Osteoblast (primary cell): Measurements from ENCODE around the gene MACROH2A1. TPM values are rescaled to one million over a fixed set of nuclear protein-coding genes. Genes with fewer than 3 reads are reported as not detected.
A peak's percentile ranks its signal among the peaks of the same experiment; 100 is the strongest.

Experiments used
- DNase-seq: peaks from one replicate; pipeline ENCODE4 v3.0.0; 2011; ENCODE audit warnings: low spot score, mixed read lengths; ENCODE audit not compliant: insufficient read length; ENCODE audit errors: missing footprints
- H2AFZ ChIP-seq: 2 replicates; pipeline ENCODE4 v1.6.0; 2011; ENCODE audit warnings: mild to moderate bottlenecking, low read length
- H3K27ac ChIP-seq: 2 replicates; pipeline ENCODE4 v1.5.1; 2011; ENCODE audit warnings: mild to moderate bottlenecking, low read depth, low read length, moderate library complexity
- H3K27me3 ChIP-seq: 2 replicates; pipeline ENCODE4 v1.6.0; 2012; ENCODE audit warnings: mild to moderate bottlenecking, control low read depth, inconsistent platforms, low read length, moderate library complexity; ENCODE audit not compliant: insufficient read depth
- H3K36me3 ChIP-seq: 2 replicates; pipeline ENCODE4 v1.5.1; 2011; ENCODE audit warnings: mild to moderate bottlenecking, low read length, control low read depth, moderate library complexity; ENCODE audit not compliant: insufficient read depth
- H3K4me1 ChIP-seq: 2 replicates; pipeline ENCODE4 v1.5.1; 2011; ENCODE audit warnings: mild to moderate bottlenecking, low read length, control low read depth, moderate library complexity; ENCODE audit not compliant: insufficient read depth
- H3K4me2 ChIP-seq: 2 replicates; pipeline ENCODE4 v1.6.0; 2011; ENCODE audit warnings: mild to moderate bottlenecking, low read length; ENCODE audit not compliant: insufficient read depth
- H3K4me3 ChIP-seq: fragments of 200-600 bp; sonication (generic); 3 replicates; pipeline ENCODE4 v1.5.1; 2012; ENCODE audit warnings: mild to moderate bottlenecking, low read length, inconsistent platforms; ENCODE audit not compliant: insufficient read depth
- H3K79me2 ChIP-seq: 2 replicates; pipeline ENCODE4 v1.6.0; 2012; ENCODE audit warnings: mild to moderate bottlenecking, low read length, control low read depth, inconsistent platforms; ENCODE audit not compliant: insufficient read depth
- H3K9me3 ChIP-seq: 2 replicates; pipeline ENCODE4 v1.5.1; 2011; ENCODE audit warnings: low read depth, low read length, control low read depth
- H4K20me1 ChIP-seq: 2 replicates; pipeline ENCODE4 v1.6.0; 2012; ENCODE audit warnings: mild to moderate bottlenecking, low read length, control low read depth; ENCODE audit not compliant: insufficient read depth
- total RNA-seq: library from RNA; depleted of rRNA; stranded (reverse); fragments of >200 nt; gene quantifications from 2 replicates; pipeline ENCODE4 v1.2.3, GENCODE V29; 2012
- TF ChIP-seq, protein P1 (sequence below): IDR thresholded peaks from 2 replicates; pipeline ENCODE4 v1.5.1; 2011; ENCODE audit warnings: mild to moderate bottlenecking, low read depth, low read length, moderate library complexity; ENCODE audit errors: extremely low read depth

The MACROH2A1 gene
- total RNA-seq, 1 donor, result 162 TPM

DNA sequence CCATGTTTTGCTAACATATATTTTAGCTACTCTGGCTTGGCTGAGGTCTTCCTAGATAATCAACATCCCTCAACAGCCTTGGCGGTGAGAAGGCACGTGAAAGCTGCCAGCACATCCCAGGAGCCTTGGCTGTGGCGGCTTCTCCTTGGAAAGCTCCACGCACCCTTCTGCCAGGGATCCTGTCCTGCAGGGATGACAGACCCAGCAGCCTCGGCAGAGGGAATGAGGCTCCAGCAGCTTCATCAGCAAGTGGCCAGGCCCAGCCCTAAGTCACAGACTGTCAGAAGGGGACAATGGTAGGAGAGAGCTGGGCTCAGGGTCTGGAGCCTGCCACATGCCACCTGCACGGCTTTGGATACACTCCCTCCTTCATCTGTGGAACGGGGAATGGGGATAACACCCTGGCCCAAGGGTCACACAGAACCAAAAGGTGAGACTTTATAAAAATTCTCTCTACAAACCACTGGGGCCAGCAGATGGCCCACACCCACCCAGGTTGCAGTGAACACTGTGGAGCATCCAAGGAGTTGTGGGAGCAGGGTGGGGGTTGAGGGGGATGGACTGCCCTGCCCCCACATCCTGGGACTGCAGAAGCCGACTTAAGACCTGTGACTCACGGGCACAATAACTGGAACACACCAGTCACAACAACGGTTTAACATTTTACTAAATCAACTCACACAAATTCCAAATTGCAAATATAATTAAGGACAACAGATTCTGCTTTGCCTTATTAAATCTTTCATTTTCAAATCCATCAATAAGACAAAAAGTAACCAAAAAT, 65.1 kb downstream of the MACROH2A1 start:
- peaks cover 13% of the 10 kb centered on the region for H4K20me1 ChIP-seq
- H3K27ac ChIP-seq, result peak overlapping the region; percentile 17
- no peak overlapping the region for H3K4me2 ChIP-seq

DNA sequence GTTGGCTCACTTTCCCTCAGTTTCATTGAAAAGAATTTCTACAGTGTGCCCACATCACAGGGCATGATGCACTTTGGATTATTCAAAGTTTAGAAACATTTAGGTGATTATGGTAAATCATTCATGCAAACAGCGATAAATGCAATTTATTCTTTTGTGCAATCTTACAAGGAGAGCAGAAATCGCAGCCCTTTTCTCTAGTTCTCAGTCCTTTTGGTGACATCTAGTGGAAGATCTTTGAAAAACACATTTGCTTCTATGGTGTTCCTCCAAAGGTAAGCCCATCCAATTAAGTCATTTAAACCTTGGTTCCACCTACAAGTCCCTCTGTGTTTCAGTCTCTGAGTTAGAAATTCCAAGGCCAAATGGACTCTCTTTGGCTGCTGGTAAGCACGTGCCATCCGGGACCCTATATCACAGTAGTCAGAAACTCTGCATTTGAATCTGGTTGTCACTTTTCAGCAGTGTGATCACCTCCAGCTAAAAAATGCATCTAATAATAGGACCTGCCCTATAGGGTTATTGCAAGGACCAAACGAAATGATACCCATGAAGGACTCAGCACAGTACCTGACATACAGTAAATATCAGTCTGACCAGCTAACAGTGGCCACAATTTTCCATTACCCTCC, 66.4 kb downstream of the MACROH2A1 start:
- no peak overlapping the region for H3K4me3 ChIP-seq
- peaks cover 13% of the 10 kb centered on the region for H4K20me1 ChIP-seq

More for the DNA sequence above, 65.1 kb downstream of the MACROH2A1 start:
- H3K4me3 ChIP-seq, result no peak overlapping the region
- no peaks in the 10 kb centered on the region for H3K79me2 ChIP-seq
- no peak overlapping the region for H2AFZ ChIP-seq
- peaks cover 45% of the 10 kb centered on the region for H3K36me3 ChIP-seq
- H3K27me3 ChIP-seq, result no peaks in the 10 kb centered on the region
- no peak for DNase-seq
- H3K9me3 ChIP-seq, result no peaks in the 10 kb centered on the region
- TF ChIP-seq, protein P1, sequence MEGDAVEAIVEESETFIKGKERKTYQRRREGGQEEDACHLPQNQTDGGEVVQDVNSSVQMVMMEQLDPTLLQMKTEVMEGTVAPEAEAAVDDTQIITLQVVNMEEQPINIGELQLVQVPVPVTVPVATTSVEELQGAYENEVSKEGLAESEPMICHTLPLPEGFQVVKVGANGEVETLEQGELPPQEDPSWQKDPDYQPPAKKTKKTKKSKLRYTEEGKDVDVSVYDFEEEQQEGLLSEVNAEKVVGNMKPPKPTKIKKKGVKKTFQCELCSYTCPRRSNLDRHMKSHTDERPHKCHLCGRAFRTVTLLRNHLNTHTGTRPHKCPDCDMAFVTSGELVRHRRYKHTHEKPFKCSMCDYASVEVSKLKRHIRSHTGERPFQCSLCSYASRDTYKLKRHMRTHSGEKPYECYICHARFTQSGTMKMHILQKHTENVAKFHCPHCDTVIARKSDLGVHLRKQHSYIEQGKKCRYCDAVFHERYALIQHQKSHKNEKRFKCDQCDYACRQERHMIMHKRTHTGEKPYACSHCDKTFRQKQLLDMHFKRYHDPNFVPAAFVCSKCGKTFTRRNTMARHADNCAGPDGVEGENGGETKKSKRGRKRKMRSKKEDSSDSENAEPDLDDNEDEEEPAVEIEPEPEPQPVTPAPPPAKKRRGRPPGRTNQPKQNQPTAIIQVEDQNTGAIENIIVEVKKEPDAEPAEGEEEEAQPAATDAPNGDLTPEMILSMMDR, result no peak
- peaks cover 11% of the 10 kb centered on the region for H3K4me1 ChIP-seq

DNA sequence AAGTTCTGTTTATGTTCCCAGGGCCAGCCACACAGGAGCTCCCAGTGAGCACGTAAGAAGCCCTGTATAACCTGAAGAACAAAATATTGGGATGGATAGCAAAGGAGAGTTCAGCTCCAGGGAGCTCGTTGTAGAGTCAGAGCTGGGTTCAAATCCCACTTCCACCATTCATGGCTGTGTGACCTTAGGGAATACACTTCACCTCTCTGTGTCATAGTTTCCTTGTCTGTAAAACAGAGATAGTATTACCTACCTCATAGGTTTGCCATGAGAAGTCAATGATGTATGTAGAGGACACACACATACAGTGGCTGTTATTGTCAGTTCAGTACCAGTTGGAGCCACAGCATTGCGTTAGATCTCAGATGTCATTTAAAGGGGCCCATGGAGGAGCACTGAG, 67.4 kb downstream of the MACROH2A1 start:
- peaks cover 10% of the 10 kb centered on the region for H4K20me1 ChIP-seq
- peaks cover 11% of the 10 kb centered on the region for H3K4me1 ChIP-seq
- no peak overlapping the region for H3K27ac ChIP-seq
- H3K79me2 ChIP-seq, result no peaks in the 10 kb centered on the region
- H3K4me3 ChIP-seq, result no peak overlapping the region
- no peak overlapping the region for H3K4me2 ChIP-seq
- TF ChIP-seq, protein P1, result no peak
- no peaks in the 10 kb centered on the region for H3K9me3 ChIP-seq
- no peaks in the 10 kb centered on the region for H3K27me3 ChIP-seq
- H2AFZ ChIP-seq, result no peak overlapping the region
- DNase-seq, result no peak
- peaks cover 24% of the 10 kb centered on the region for H3K36me3 ChIP-seq

More for the DNA sequence above, 66.4 kb downstream of the MACROH2A1 start:
- H2AFZ ChIP-seq, result no peak overlapping the region
- H3K4me1 ChIP-seq, result peaks cover 11% of the 10 kb centered on the region
- H3K27me3 ChIP-seq, result no peaks in the 10 kb centered on the region
- TF ChIP-seq, protein P1, result peak; percentile 58
- peaks cover 32% of the 10 kb centered on the region for H3K36me3 ChIP-seq
- no peak overlapping the region for H3K4me2 ChIP-seq
- H3K79me2 ChIP-seq, result no peaks in the 10 kb centered on the region
- no peaks in the 10 kb centered on the region for H3K9me3 ChIP-seq
- H3K27ac ChIP-seq, result no peak overlapping the region
- DNase-seq, result peak; percentile 93

DNA sequence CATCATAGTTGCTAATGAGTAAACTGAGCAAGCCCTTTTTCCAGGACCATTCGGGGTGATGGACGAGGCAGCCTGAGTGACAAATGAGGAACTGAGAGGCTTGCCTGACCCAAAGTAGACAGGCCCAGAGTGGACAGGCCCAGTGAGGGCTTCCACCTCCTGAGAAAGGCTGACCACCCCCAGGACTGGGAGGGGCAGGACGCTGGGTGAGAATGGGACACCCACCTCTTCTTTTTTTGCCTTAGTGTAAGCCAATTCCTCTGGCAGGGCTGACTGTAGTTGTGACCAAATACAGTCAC, 68.3 kb downstream of the MACROH2A1 start:
- Histone ChIP-seq H3K4me3 (no peak overlapping the region), H3K4me1 (peaks cover 11% of the 10 kb centered on the region), H2AFZ (no peak overlapping the region), H3K79me2 (no peaks in the 10 kb centered on the region), H3K4me2 (no peak overlapping the region), H3K27ac (no peak overlapping the region), H3K9me3 (no peaks in the 10 kb centered on the region), H3K36me3 (peaks cover 16% of the 10 kb centered on the region), H3K27me3 (no peaks in the 10 kb centered on the region), H4K20me1 (peaks cover 8% of the 10 kb centered on the region)
- TF ChIP-seq, protein P1, result no peak
- no peak for DNase-seq
